Astrocyte (in vitro differentiated cells and primary cell): ENCODE measurements around the gene SPX.

Source experiments
- CTCF ChIP-seq: IDR thresholded peaks from 2 replicates; pipeline ENCODE4 v1.5.1; 2011; ENCODE audit warnings: low read depth, mild to moderate bottlenecking, inconsistent platforms, low read length, moderate library complexity; ENCODE audit not compliant: insufficient read depth
- EZH2 ChIP-seq: IDR thresholded peaks from 2 replicates; pipeline ENCODE4 v1.6.1; 2012; ENCODE audit warnings: mild to moderate bottlenecking, low read length, inconsistent platforms; ENCODE audit not compliant: insufficient read depth

- TF ChIP-seq CTCF (no peak), EZH2 (no peak)
Measured at GRCh38 chr12:21547437-21547836, 21.3 kb downstream of the SPX start.
